HL-60 (cell line): ENCODE measurements around the gene STS.

ENCODE experiments used
- GABPA ChIP-seq: IDR thresholded peaks from 2 replicates; pipeline ENCODE4 v1.6.1; 2012; ENCODE audit warnings: low read depth
- POLR2AphosphoS5 ChIP-seq: IDR thresholded peaks from 2 replicates; pipeline ENCODE4 v1.6.1; 2012; ENCODE audit warnings: low read depth
- TF ChIP-seq, protein P1 (sequence below): IDR thresholded peaks from one replicate; pipeline ENCODE4 v1.5.1; 2011; ENCODE audit warnings: low read length, control low read depth, inconsistent platforms; ENCODE audit not compliant: insufficient read depth
- TF ChIP-seq, protein P2 (sequence below): IDR thresholded peaks from 2 replicates; pipeline ENCODE4 v1.6.1; 2012; ENCODE audit warnings: low read depth; ENCODE audit not compliant: insufficient replicate concordance

DNA sequence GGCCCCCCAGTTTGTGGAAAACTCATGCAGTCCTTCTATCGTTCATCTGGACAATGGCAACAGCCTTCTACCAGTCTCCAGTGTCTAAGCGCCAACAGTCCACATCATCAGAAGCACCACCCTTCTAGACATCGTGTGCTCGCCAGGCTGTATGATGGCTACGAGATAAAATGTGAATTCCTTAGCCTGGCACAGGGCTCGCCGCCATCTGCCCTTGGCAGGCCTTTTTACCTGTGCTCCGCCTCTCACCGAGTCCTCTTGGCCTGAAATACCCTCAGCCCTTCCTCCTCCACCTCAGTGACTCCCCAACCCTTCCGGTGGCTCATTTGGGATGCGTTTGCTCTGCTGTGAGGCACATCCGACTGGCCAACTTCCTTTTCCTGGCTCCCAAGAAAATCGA is 15.9 kb upstream of the STS start:
- no peak for TF ChIP-seq POLR2AphosphoS5
- TF ChIP-seq, protein P1, sequence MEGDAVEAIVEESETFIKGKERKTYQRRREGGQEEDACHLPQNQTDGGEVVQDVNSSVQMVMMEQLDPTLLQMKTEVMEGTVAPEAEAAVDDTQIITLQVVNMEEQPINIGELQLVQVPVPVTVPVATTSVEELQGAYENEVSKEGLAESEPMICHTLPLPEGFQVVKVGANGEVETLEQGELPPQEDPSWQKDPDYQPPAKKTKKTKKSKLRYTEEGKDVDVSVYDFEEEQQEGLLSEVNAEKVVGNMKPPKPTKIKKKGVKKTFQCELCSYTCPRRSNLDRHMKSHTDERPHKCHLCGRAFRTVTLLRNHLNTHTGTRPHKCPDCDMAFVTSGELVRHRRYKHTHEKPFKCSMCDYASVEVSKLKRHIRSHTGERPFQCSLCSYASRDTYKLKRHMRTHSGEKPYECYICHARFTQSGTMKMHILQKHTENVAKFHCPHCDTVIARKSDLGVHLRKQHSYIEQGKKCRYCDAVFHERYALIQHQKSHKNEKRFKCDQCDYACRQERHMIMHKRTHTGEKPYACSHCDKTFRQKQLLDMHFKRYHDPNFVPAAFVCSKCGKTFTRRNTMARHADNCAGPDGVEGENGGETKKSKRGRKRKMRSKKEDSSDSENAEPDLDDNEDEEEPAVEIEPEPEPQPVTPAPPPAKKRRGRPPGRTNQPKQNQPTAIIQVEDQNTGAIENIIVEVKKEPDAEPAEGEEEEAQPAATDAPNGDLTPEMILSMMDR, result no peak
- TF ChIP-seq, protein P2, sequence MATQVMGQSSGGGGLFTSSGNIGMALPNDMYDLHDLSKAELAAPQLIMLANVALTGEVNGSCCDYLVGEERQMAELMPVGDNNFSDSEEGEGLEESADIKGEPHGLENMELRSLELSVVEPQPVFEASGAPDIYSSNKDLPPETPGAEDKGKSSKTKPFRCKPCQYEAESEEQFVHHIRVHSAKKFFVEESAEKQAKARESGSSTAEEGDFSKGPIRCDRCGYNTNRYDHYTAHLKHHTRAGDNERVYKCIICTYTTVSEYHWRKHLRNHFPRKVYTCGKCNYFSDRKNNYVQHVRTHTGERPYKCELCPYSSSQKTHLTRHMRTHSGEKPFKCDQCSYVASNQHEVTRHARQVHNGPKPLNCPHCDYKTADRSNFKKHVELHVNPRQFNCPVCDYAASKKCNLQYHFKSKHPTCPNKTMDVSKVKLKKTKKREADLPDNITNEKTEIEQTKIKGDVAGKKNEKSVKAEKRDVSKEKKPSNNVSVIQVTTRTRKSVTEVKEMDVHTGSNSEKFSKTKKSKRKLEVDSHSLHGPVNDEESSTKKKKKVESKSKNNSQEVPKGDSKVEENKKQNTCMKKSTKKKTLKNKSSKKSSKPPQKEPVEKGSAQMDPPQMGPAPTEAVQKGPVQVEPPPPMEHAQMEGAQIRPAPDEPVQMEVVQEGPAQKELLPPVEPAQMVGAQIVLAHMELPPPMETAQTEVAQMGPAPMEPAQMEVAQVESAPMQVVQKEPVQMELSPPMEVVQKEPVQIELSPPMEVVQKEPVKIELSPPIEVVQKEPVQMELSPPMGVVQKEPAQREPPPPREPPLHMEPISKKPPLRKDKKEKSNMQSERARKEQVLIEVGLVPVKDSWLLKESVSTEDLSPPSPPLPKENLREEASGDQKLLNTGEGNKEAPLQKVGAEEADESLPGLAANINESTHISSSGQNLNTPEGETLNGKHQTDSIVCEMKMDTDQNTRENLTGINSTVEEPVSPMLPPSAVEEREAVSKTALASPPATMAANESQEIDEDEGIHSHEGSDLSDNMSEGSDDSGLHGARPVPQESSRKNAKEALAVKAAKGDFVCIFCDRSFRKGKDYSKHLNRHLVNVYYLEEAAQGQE, result no peak
- no peak for TF ChIP-seq GABPA
